Activated T-cell treated with anti-CD3 and anti-CD28 coated beads for 1 hour (primary cell): ENCODE measurements around the gene SP3.
A peak's percentile ranks its signal among the peaks of the same experiment; 100 is the strongest.
"Not testable (repeated sequence)": the region's sequence is repeated elsewhere in the genome, so short reads cannot be mapped to it uniquely, and the experiment has no call there.

Experiments used
- DNase-seq: peaks from one replicate; pipeline ENCODE4 v3.0.0-alpha.2; 2020; ENCODE audit warnings: low read depth

The SP3 gene

DNA sequence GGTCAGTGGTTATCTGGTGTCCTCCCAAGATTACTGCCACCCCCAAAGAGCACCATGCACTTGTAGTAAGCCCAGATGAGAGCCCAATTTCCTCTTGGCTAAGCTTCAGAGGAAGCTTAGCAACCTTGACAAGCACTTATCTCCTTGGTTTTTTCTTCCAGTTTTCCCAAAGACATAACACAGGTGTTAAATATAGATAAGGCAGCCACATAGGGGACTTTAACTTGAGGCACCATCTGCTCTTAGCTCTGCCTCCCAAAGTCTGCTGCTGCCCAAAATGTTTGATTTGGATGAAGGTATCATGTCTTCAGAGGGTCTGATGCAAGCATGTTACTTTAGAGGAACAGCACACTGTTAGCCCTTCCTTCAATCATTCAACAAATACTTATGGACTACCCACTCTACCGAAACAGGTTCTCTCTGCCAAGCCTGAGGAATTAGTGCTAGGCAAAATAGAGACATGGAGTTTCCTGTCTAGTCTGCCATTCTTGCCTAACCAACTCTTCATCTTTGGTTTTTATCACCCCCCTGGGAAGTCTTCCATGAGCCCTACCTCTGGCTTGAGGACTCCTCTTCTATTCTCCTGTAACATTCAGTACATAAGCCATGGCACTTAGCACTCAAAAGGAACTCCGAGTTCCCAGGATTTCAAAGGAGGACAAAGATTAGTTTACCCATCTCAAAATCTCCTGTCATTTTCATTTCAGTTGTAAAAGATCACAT lies 73.7 kb downstream of the SP3 start:
- no peak for DNase-seq

DNA sequence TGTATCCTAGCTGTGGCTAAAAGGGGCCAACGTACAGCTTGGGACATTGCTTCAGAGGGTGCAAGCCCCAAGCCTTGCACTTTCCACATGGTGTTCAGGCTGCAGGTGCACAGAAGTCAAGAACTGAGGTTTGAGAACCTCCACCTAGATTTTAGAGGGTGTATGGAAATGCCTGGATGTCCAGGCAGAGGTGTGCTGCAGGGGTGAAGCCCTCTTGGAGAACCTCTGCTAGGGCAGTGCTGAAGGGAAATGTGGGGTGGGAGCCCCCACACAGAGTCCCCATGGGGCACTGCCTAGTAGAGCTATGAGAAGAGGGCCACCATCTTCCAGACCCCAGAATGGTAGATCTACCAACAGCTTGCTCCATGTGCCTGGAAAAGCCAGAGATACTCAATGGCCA lies 75.7 kb downstream of the SP3 start:
- DNase-seq: not testable (repeated sequence)

DNA sequence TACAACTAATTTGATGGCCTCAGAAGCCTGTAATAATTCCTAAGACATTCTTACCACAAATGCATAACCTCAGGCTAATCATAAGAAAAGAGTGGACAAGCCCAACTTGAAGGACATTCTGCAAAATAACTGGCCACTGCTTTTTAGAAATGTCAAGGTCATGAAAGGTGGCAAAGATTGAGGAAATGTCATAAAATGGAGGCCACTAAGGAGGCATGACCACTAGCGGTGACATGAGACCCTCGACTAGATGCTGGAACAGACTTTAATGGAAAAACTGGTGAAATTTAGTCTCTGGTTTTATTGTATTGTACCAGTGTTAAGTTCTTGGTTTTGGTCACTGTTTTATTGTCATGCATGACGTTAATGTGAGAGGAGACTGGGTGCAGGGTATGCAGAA lies 78.6 kb downstream of the SP3 start:
- DNase-seq: no peak

DNA sequence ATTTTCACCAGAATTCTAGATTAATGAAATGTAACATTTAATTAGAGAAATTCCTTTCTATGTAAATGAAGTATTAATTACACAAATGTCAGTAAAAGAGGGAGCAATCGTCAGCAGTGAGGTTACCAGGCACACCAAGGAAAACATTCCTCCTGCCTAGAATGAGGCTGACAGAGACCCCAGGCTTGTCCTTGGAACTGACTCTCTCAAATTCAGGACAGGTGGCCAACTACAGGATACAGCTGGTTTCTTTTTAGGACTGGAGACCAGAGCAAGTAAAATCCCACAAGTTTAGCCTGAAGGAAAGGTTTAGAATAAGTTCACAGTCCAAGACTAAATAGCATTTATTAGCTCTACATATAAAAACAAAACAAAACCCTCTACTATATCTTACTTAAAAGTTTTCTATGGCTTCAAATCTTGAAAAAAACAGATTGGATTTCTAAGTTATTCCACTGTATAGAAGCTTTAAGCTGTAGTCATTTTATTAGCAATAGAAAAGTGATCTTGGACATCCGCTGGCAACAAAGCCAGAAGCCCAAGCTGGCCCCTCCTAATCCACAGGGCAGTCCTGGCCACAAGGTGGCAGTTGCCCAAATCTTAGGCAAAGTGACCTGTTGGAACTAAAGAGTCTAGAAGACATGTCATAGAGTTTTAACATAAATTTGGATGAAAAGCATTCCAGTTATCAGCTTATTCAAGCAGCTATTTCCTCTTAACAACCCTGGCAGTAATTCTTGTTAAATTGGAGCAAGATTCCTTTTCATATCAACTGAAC lies 81.0 kb downstream of the SP3 start:
- peak; percentile 10 for DNase-seq

GRCh38 chr2:173881886-173882285 lies 83.3 kb downstream of the SP3 start:
- DNase-seq: no peak

DNA sequence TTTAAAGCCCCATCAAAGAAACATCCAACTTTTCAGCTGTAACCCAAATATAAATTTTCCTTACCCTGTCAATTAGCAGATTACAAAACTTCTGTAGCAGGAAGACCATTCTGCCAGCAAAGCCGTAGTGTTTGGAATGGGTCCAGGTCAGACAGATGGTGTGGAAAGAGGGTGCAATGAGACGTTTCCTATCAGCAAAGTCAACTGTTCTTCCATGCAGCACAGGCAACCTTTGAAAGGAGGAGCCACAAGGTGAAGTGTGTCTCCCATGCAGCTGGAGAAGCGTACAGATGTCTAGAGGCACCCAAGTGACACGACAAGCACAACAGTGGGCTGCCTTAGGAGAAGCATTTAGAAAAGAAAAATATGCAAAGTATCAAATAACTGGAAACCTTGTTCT lies 83.7 kb downstream of the SP3 start:
- no peak for DNase-seq

DNA sequence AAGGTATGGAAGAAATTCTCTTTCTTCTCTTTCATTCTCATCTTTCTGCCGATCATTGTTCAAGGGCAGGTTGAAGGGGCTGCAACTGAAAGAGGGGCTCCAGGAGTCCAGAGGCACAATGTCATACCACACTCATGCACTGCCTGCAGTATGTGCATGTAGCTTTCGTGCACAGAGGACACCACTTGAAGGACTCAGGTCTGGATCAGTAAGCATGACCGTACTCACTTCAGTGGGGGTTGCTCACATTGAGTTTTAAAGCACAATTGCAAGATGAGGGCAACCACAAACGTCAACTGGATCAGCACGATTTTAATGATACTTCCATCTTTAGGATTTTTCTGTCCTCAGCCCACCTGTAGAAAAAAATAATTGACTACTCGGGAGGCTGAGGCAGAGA lies 84.6 kb downstream of the SP3 start:
- DNase-seq: no peak

GRCh38 chr2:173876833-173877413 lies 88.2 kb downstream of the SP3 start:
- DNase-seq: no peak

- no peak for DNase-seq
Observed at GRCh38 chr2:173874894-173875237, 90.3 kb downstream of the SP3 start.

DNA sequence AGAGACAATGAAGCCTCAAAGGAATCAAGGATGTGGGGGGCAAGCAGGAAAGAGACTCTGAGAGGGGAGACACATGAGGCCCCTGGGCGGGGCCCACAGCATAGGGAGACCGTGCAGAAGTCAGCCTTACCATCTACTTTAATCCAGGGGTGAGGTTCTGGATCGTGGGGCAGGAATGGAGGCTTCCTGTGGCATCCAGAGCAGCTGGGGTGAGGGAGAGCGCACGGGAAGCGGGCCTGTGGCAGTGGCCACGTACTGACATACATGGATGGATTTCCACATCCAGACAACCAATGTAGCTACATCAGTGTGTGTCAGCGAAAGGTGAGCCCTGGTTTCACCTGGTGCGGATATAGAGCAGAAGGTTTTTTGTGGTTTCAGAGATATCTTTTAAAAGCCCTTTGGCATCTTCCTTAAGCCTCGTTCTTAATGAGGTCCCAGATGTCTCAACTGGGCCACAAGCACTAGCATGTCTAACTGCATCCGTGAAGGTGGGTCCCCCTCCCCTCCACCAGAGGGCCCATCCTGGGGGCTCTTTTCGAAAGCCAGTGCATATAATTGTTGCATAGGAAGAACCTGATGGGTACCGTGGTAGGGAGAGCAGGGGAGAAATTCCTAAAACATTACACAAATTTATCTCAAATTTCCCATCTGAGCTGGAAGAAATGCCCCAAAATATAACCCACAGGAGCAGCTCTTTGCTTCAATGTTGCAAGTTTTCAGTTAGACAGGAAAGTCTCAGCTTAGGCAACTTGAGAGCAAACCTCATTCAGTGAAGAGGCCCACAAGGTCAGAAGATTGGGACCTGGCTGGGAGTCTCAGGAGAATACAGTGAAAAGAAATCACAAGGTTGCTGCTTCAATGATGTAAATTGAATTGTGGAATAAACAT lies 90.9 kb downstream of the SP3 start:
- DNase-seq: no peak

DNA sequence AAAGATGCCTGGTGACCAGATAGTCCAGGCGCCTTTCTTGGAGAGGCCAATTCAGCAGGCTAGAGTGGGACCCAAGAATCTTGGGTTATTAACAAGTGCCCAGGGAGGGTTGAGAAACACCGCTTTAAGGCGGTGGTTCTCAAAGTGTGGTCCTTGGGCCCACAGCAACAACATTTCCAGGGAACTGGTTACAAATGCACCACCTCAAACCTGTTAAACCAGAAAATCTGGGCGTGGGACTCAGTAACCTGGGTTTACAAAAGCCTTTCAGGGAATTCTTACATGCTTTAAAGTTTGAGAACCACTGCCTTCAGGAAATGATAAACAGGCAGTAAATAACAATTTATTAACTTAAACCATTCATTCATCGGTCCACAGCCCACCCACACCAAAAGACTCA lies 92.5 kb downstream of the SP3 start:
- DNase-seq: no peak

DNA sequence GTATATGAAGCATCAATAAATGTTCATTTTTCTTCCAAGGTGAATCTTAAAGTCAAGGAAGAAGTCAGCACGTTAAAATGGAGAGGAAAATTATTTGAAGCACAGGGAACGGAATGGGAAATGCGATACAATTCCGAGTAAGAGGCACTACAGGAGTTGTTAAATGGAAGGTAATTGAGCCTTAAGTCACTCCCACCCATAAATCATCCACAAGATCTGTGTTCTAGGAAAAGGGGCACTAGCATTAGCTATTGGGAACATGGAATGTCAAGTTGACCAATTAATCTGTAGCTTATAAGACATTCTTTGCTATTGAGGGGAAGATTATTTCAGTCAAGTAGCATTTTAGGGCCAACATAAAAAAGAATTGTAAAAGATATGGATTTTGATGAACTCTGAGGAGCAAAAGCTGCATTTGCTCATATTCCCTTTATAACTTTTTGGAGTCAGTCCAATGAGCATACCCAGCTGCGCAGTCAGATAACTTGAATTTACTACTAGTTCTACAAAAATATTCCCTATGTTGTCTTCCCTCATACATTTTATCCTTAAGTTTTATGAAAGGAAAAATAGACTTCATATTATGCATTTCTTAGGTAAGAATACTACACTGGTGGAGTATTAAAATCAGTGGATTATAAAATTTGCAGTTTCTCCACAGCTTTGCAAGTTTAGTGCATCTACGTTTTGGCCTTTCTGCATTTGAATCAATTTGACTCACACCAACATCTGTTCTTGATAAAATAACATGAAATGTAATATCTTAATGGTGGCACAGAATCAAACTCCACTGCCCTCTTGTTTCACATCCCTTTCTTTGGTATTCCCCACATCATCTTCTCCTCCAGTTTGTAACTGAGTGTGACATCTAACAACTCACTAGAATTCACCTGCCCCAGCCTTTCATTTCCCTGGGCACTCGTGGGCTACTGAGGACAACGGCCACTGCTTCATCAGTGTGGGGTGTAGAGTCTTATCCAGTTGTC lies 95.6 kb downstream of the SP3 start:
- DNase-seq: no peak

- no peak for DNase-seq
Observed at GRCh38 chr2:173868406-173868805, 96.8 kb downstream of the SP3 start.

DNA sequence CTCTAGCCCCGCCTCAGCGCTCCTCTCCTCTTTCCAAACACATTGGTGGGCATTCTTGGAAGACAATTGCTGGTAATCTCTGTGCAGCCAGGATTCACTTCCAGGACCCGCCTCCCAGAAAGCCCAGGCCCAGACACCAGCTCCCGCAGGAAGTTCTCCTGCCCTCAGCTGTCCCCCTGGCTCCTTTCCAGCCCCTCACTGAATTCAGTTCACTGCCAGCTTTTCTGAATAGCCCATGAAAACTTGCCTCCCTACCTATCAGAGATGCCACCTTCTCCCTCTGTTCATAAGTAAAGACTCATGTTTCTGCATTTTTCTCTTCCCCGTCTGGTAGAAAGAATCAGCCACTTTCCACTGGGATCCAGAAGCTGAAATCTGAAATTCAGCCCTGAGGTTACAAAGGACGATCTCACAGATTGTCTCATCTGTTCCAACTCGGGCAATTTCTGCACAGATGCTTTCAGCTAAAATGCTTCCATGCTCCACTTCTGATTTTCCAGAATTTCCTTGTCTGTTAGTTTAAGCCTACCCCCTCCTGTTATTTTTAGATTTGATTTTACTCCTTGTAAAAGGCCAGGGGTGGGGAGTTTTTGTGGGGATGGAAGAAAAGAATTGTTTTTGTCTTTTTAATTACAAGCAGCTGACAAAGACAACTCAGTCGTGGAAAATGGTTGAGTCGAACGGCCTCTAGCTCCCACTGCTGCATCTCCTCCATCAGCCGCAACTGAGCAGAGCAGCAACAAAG lies 98.1 kb downstream of the SP3 start:
- DNase-seq: no peak

DNA sequence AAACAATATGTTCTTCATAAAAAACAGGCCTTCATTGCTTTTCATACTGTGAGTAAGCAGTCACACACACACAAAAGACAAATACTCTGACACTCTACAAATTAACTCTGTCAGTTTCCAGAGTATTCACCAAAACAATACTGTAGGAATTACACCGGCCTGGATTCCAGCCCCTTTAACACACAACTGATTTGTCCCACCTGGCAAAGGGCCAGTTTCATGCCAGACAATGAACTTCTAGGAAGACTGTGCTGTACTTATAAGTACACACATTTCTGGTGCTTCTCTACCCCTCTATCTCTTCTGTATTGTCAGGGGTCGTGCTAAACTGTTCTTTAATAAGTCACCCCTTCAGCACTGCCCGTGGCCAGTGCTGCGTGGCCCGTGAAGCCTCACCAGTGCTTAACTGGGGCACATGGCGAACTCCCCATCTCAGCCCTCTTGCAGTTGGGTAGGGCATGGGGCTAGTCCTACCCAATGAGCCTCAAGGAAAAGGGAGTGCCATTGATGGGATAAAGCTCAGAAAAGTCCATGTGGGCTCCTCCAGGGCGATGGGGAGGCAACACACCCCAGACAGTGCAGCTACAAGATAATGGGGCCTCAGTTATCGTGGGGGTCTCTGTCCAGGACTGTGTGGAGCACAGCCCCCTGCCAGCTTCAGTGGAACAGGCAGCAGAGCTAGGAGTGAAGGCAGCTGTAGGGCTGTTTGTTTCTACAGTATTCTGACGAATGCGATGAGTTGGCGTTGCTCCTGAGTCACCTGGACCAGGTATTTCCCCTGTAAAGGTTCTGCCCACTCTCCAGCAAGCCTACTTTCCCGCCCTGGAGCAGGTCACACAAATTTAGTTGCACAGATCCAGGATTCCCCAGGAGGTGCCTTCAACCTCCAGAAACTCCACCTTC lies 99.0 kb downstream of the SP3 start:
- no peak for DNase-seq

DNA sequence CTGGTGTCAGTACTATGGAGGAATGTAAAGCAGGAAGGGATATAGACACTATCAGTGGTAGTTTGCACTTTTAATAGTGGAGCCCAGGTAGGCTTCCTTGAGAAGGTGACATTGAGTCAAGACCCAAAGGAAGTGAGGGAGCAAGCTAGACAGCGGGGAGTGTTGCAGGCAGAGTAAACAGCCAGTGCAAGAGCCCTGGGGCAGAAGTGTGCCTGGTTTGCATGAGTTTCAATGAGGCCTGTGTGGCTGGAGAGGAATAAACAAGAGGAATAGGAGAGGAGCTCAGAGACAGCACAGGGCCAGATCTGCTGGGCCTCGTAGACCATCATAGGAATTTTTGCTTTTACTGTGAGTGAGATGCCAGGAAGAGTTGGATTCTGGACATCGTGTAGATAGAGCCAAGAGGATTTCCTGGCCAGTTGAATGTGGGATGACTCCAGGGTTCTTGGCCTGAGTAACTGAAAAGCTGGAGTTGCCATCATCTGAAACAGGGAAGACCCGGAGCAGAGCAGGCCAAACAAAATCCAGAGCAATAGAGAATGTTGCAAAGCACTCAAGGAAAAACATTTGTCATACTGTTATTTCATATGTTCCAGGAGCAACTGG lies 102.5 kb downstream of the SP3 start:
- no peak for DNase-seq

DNA sequence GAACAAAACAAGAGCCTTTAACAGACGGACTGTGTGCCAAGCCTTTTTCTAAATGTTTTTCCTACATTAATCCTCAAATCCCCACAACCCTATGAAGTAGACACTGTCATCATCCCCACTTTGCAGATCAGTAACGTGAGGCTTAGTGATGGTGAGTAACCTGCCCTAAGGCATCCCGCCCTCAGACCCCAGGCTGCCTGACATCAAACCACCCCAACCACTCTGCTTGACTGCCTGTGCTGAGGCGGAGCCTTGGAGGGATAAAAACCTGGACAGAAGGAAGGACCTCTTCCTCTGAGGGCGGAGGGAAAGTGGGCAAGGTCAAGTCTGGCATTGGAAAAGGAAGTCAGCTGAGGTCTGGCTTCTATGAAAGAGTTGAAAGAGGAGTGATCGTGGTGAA lies 104.6 kb downstream of the SP3 start:
- no peak for DNase-seq

GRCh38 chr2:173860082-173860481 lies 105.1 kb downstream of the SP3 start:
- DNase-seq: no peak

GRCh38 chr2:173858291-173858731 lies 106.9 kb downstream of the SP3 start:
- no peak for DNase-seq
